C4-2B (cell line): Measurements from ENCODE around the gene SVOPL.

Source experiments
- H3K27ac ChIP-seq: fragments of 450-650 bp; 2 replicates; pipeline ENCODE4 v1.5.1; 2017
- ZFX ChIP-seq: fragments of 450-650 bp; IDR thresholded peaks from 2 replicates; pipeline ENCODE4 v1.6.1; 2017
- TF ChIP-seq, protein P1 (sequence below): fragments of 450-650 bp; conservative IDR thresholded peaks from 2 replicates; pipeline ENCODE4 v1.5.1; 2017; ENCODE audit warnings: mild to moderate bottlenecking

Gene SVOPL, protein sequence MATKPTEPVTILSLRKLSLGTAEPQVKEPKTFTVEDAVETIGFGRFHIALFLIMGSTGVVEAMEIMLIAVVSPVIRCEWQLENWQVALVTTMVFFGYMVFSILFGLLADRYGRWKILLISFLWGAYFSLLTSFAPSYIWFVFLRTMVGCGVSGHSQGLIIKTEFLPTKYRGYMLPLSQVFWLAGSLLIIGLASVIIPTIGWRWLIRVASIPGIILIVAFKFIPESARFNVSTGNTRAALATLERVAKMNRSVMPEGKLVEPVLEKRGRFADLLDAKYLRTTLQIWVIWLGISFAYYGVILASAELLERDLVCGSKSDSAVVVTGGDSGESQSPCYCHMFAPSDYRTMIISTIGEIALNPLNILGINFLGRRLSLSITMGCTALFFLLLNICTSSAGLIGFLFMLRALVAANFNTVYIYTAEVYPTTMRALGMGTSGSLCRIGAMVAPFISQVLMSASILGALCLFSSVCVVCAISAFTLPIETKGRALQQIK

DNA sequence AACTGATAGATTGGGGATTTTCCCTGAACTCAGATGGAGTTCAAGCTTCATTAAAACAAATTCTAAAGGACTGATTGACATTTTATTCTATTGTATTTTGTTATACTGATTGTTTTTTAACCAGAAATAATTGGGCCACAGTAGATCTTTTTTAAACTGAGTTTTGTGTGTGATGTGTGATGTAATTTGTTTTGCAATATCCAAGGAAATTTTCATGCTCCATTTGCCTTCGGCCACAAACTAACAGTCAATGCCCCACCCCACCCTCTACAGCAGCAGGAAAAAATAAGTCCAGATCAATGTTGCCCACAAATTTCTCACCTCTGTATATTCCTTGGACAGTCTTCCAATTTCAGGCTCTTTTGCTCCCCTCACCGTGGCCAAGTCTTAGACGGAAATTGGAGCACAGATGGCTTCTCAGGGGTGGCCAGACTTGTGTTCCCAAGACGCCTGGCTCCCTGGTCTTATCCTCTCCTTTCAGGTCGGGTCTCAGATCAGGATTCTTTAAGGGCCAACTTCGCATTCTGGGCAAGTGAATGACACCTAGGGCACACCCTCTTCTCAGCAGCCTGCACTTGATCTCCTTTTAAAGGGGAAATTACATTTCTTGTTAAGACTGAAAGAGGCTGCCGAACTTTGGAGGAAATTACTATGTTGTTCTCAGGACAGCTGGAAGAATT, at the start of gene SVOPL:
Gene SVOPL (minus strand): TSS at position 506 of the 680 bp plus-strand sequence. CDS start 22,317 bp downstream, outside the sequence.
- no peak for TF ChIP-seq ZFX
- TF ChIP-seq, protein P1, sequence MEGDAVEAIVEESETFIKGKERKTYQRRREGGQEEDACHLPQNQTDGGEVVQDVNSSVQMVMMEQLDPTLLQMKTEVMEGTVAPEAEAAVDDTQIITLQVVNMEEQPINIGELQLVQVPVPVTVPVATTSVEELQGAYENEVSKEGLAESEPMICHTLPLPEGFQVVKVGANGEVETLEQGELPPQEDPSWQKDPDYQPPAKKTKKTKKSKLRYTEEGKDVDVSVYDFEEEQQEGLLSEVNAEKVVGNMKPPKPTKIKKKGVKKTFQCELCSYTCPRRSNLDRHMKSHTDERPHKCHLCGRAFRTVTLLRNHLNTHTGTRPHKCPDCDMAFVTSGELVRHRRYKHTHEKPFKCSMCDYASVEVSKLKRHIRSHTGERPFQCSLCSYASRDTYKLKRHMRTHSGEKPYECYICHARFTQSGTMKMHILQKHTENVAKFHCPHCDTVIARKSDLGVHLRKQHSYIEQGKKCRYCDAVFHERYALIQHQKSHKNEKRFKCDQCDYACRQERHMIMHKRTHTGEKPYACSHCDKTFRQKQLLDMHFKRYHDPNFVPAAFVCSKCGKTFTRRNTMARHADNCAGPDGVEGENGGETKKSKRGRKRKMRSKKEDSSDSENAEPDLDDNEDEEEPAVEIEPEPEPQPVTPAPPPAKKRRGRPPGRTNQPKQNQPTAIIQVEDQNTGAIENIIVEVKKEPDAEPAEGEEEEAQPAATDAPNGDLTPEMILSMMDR: no peak
- H3K27ac ChIP-seq: no peak within 1 kb of the TSS

DNA sequence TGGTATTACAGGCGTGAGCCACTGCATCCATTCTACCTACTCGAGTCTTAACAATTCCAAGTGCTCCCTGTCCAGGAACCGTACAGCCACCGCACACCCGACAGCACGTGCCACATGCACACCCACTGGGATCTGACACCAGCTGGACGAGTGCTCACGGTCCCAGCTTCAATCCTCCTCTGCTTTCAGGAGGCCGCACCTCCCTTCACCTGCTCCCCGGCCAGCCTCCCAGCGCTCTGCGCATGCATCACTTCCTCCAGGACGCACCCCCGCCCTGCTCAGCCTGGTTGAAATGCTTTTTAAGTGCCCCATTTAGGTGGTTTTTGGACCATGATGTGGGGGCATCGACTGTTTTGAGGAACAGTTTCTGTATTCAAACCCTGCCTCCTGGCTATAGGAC, 49.3 kb upstream of the SVOPL start:
- TF ChIP-seq ZFX: no peak
- TF ChIP-seq, protein P1: no peak
- no peak overlapping the region for H3K27ac ChIP-seq

DNA sequence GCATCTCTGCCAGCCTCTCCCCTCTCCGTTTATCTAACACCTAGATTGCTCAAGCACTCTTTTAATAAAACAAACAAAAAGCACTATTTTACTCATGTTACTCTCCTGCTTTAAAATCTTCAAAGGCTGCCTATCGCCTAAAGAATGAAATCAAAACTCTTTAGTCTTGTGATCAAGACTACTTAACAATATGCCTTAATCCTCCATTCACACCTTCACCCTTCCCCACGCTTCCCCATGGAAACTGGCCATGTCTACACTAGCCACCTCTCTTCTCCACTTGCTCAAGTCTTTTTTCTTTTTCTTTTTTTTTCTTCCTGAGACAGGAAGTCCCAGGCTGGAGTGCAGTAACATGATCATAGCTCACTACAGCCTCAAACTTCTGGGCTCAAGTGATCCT, 48.8 kb upstream of the SVOPL start:
- no peak for TF ChIP-seq ZFX
- TF ChIP-seq, protein P1: no peak

DNA sequence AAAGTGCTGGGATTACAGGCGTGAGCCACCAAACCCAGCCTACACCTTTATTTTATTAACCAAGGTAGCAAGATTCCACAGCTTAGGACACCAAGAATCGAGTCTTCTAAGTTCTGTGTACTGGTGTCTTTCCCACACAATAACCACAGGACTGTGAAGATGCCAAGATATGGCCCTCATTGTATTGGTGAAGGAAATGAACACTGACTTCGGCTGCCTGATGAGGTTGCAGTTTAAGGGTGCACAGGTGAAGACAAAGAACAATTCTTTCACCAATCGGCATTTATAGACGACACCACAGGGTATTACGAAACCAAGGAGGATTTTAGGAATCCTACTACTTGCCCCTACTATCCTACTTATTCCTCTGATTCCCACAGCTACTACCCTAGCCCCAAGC, 47.5 kb upstream of the SVOPL start:
- no peak overlapping the region for H3K27ac ChIP-seq
- TF ChIP-seq, protein P1: no peak
- TF ChIP-seq ZFX: no peak

More for the DNA sequence above, 48.8 kb upstream of the SVOPL start:
- H3K27ac ChIP-seq: no peak overlapping the region

DNA sequence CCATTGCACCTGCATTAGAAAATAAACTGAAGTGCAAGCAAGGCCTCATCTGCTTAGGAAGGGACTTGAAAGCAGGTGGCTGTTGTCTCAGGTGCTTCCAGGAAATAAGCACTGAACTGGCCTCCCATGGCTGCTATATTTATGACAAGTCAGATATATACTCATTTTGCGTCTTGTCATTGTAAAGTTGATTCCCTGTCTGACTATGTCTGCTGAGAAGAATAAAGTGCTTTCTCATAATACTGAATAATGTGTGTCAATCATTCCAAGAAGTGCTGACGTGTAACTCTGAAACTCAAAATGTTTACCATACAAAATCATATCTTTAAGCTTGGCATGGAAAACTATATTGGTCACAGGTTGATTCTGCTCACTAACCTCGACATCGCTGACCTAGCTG, 44.9 kb upstream of the SVOPL start:
- H3K27ac ChIP-seq: no peak overlapping the region
- TF ChIP-seq, protein P1: no peak
- no peak for TF ChIP-seq ZFX

DNA sequence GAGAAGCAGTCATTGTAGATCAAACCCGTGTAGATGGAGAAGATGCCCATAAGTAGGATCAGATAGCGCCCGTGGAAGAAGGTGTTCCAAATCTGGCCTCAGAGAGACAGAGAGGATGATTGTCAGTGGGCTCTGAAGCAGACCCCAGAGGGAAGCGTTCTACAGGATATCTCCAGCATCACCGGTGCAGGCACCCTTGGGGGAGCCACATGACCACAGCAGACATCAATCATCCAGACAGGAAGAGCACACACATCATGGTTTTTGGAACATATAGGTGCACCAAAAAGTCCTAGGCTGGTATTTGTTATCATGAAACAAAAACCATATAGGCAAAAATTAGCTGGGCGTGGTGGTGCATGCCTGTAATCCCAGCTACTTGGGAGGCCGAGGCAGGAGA, 44.0 kb upstream of the SVOPL start:
- H3K27ac ChIP-seq: no peak overlapping the region
- TF ChIP-seq, protein P1: no peak
- TF ChIP-seq ZFX: no peak

DNA sequence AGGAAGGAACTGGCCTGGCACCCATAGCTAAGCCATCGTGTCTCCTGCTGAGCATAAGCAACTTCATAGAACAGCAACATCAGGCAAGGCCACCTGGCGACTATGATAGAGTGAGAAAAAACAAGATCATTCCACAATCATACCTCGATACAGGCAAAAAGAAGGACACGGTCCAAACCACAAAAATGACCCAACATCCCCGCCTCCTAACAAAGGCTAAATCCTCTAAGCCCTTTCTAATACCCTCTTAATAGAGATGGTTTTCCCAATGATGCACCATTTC, 40.2 kb upstream of the SVOPL start:
- 0 out of 2 replicates have a peak, but pooled peaks have one; percentile 9 for TF ChIP-seq ZFX
- TF ChIP-seq, protein P1: no peak
- no peak overlapping the region for H3K27ac ChIP-seq
